MM.1S (cell line): ENCODE data around the gene TP53TG5.

Experiments used
- CTCF ChIP-seq: fragments of 300-600 bp; sonication (generic); IDR thresholded peaks from 2 replicates; pipeline ENCODE4 v1.5.1; 2016; ENCODE audit warnings: antibody characterized with exemption, low read length, mixed read lengths
- EZH2 ChIP-seq: fragments of 300-600 bp; sonication (generic); optimal IDR thresholded peaks from 2 replicates; pipeline ENCODE3; 2017; ENCODE audit warnings: low read depth, mild to moderate bottlenecking, antibody characterized with exemption, low read length, mixed read lengths
- EZH2phosphoT487 ChIP-seq: fragments of 300-600 bp; sonication (generic); IDR thresholded peaks from 2 replicates; pipeline ENCODE4 v1.6.1; 2018; ENCODE audit warnings: antibody characterized with exemption, low read length

GRCh38 chr20:45390931-45391330 lies 12.8 kb upstream of the TP53TG5 start:
- TF ChIP-seq EZH2 (no peak), CTCF (no peak), EZH2phosphoT487 (no peak)
